ENCODE data around the gene C10orf71.

C10orf71 gene

DNA sequence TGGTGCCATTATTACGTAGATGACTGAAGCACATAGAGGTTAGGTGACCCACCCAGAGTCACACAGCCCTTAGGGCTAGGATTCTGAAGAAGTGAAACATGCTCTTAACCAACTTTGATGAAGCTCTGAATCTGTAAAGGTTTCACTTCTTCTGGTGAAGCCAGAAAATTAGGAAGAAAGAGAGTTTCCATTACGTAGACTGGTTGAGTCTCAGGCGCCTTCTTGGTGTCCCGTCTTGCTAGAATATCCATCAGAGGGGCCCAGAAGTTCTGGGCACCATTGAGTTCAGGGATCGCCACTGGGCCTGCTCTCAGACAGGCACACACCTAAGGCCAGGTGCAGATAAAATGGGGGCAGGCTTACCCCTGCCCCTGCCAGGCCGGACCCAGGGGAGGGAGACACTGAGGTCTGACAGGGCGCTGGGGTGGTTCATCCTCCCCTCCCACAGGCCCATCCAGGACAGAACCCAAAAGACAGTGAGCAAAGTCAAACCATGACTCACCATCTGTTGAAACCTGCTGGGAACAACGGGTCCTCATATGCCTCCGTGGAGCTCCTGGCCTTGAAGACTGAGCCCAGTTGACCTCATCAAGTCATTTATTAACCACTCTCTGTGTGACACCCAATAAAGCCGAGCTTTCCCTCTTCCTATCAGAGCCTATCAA is 63.8 kb downstream of the C10orf71 start:
- H3K9me3 Mint-ChIP-seq = no peaks in the 10 kb centered on the region
- H3K27ac Mint-ChIP-seq = no peak overlapping the region
- no peak for DNase-seq (ENCODE audit: low spot score)
- H3K4me3 Mint-ChIP-seq = no peak overlapping the region
- H3K27me3 Mint-ChIP-seq (ENCODE audit: low read depth) = peaks cover 2% of the 10 kb centered on the region
- no peaks in the 10 kb centered on the region for H3K4me1 Mint-ChIP-seq (ENCODE audit: low read depth)
- H3K36me3 Mint-ChIP-seq (ENCODE audit: low read depth) = no peaks in the 10 kb centered on the region

GRCh38 chr10:49363309-49364031 is 64.5 kb downstream of the C10orf71 start:
- Mint-ChIP-seq H3K27ac (no peak overlapping the region), H3K9me3 (no peaks in the 10 kb centered on the region), H3K27me3 (ENCODE audit: low read depth) (peaks cover 2% of the 10 kb centered on the region), H3K4me3 (no peak overlapping the region), H3K36me3 (ENCODE audit: low read depth) (no peaks in the 10 kb centered on the region), H3K4me1 (ENCODE audit: low read depth) (no peaks in the 10 kb centered on the region)
- no peak for DNase-seq (ENCODE audit: low spot score)

GRCh38 chr10:49364051-49364450 is 65.1 kb downstream of the C10orf71 start:
- no peaks in the 10 kb centered on the region for H3K36me3 Mint-ChIP-seq (ENCODE audit: low read depth)
- H3K9me3 Mint-ChIP-seq = no peaks in the 10 kb centered on the region
- no peak overlapping the region for H3K4me3 Mint-ChIP-seq
- no peak overlapping the region for H3K27ac Mint-ChIP-seq
- H3K27me3 Mint-ChIP-seq (ENCODE audit: low read depth) = peaks cover 2% of the 10 kb centered on the region
- H3K4me1 Mint-ChIP-seq (ENCODE audit: low read depth) = no peaks in the 10 kb centered on the region
- no peak for DNase-seq (ENCODE audit: low spot score)

DNA sequence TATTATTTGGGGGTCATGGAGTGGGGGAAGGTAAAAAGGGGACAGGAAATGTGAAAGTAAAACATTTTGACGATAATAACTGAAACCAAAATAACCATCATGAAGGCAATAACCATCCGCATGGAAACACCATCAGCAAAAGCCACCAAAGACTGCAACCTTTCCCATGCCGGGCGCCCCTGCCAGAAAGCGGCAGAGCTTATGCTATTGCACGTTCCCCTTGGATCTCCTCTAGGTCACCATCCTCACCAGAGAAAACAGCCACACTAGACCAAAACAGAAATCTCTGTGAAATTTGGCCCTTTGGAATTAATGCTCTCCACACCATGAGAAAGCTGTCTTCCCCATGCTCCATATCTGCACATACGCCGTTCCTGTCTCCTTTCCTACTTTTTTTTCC is 65.8 kb downstream of the C10orf71 start:
- H3K27me3 Mint-ChIP-seq (ENCODE audit: low read depth) = peaks cover 2% of the 10 kb centered on the region
- H3K4me3 Mint-ChIP-seq = no peak overlapping the region
- no peaks in the 10 kb centered on the region for H3K4me1 Mint-ChIP-seq (ENCODE audit: low read depth)
- no peak for DNase-seq (ENCODE audit: low spot score)
- H3K9me3 Mint-ChIP-seq = no peaks in the 10 kb centered on the region
- no peaks in the 10 kb centered on the region for H3K36me3 Mint-ChIP-seq (ENCODE audit: low read depth)
- H3K27ac Mint-ChIP-seq = no peak overlapping the region

GRCh38 chr10:49365275-49365674 is 66.3 kb downstream of the C10orf71 start:
- Mint-ChIP-seq H3K9me3 (no peaks in the 10 kb centered on the region), H3K27ac (no peak overlapping the region), H3K4me3 (no peak overlapping the region), H3K4me1 (ENCODE audit: low read depth) (no peaks in the 10 kb centered on the region), H3K27me3 (ENCODE audit: low read depth) (peaks cover 2% of the 10 kb centered on the region), H3K36me3 (ENCODE audit: low read depth) (no peaks in the 10 kb centered on the region)
- DNase-seq (ENCODE audit: low spot score) = no peak

- no peak for DNase-seq (ENCODE audit: low spot score)
- H3K27me3 Mint-ChIP-seq (ENCODE audit: low read depth) = peaks cover 2% of the 10 kb centered on the region
- no peak overlapping the region for H3K4me3 Mint-ChIP-seq
- no peaks in the 10 kb centered on the region for H3K9me3 Mint-ChIP-seq
- no peak overlapping the region for H3K27ac Mint-ChIP-seq
- no peaks in the 10 kb centered on the region for H3K4me1 Mint-ChIP-seq (ENCODE audit: low read depth)
- H3K36me3 Mint-ChIP-seq (ENCODE audit: low read depth) = no peaks in the 10 kb centered on the region
These were observed 66.9 kb downstream of the C10orf71 start for GRCh38 chr10:49365675-49366415.

DNA sequence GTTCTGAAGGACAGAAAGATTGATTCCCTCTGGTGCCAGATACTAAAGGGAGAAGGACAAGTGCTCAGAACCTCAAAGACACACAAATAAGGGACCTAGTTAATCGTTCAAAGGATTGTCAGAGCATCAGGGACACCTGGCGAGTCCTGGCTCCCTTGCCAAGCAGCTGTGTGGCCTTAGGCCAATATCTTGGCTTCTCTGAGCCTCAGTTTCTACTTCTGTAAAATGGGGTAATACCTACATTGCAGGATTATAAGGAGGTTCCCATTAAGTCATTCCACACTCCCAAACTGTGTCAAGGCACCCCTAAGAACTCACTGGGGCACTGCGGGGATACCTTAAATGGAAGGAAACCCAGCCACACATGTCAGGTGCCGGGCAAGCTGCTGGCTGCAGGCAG is 67.5 kb downstream of the C10orf71 start:
- Mint-ChIP-seq H3K27ac (no peak overlapping the region), H3K4me1 (ENCODE audit: low read depth) (no peaks in the 10 kb centered on the region), H3K36me3 (ENCODE audit: low read depth) (no peaks in the 10 kb centered on the region), H3K4me3 (no peak overlapping the region), H3K9me3 (no peaks in the 10 kb centered on the region), H3K27me3 (ENCODE audit: low read depth) (peaks cover 2% of the 10 kb centered on the region)
- no peak for DNase-seq (ENCODE audit: low spot score)

DNA sequence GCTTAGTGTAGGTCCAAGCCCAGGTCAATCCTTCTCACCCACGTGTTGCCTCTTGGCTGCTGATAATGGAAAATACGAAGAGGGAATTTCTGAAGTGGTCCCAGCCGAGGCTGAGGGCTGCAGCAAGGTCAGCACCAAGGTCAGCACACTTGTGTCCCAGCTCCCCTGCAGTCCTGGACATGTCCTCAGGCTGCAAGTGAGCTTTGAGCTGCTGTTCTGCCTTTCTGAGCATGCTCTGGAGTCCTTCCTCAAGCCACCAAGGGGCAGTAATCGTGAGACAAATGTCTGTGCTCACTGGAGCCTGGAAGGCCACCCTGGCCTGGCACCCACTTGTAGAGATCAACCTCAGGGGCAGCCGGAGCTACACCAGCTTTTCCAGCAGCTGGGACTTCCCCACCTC is 68.6 kb downstream of the C10orf71 start:
- no peaks in the 10 kb centered on the region for H3K36me3 Mint-ChIP-seq (ENCODE audit: low read depth)
- H3K4me3 Mint-ChIP-seq = no peak overlapping the region
- no peaks in the 10 kb centered on the region for H3K9me3 Mint-ChIP-seq
- no peak for DNase-seq (ENCODE audit: low spot score)
- H3K27me3 Mint-ChIP-seq (ENCODE audit: low read depth) = peaks cover 2% of the 10 kb centered on the region
- no peak overlapping the region for H3K27ac Mint-ChIP-seq
- no peaks in the 10 kb centered on the region for H3K4me1 Mint-ChIP-seq (ENCODE audit: low read depth)

- no peaks in the 10 kb centered on the region for H3K4me1 Mint-ChIP-seq (ENCODE audit: low read depth)
- H3K9me3 Mint-ChIP-seq = no peaks in the 10 kb centered on the region
- no peak overlapping the region for H3K27ac Mint-ChIP-seq
- H3K36me3 Mint-ChIP-seq (ENCODE audit: low read depth) = no peaks in the 10 kb centered on the region
- no peak overlapping the region for H3K4me3 Mint-ChIP-seq
- no peak for DNase-seq (ENCODE audit: low spot score)
- H3K27me3 Mint-ChIP-seq (ENCODE audit: low read depth) = peaks cover 2% of the 10 kb centered on the region
These were observed 69.3 kb downstream of the C10orf71 start for GRCh38 chr10:49368256-49368655.

- H3K27me3 Mint-ChIP-seq (ENCODE audit: low read depth) = peaks cover 4% of the 10 kb centered on the region
These were observed 70.5 kb downstream of the C10orf71 start for GRCh38 chr10:49369216-49370162.

GRCh38 chr10:49370326-49371100 is 71.5 kb downstream of the C10orf71 start:
- Mint-ChIP-seq H3K4me3 (no peak overlapping the region), H3K27ac (no peak overlapping the region), H3K9me3 (no peaks in the 10 kb centered on the region), H3K4me1 (ENCODE audit: low read depth) (no peaks in the 10 kb centered on the region), H3K36me3 (ENCODE audit: low read depth) (no peaks in the 10 kb centered on the region), H3K27me3 (ENCODE audit: low read depth) (peaks cover 4% of the 10 kb centered on the region)
- no peak for DNase-seq (ENCODE audit: low spot score)

More at GRCh38 chr10:49369216-49370162, 70.5 kb downstream of the C10orf71 start:
- H3K4me3 Mint-ChIP-seq = no peak overlapping the region
- no peak for DNase-seq (ENCODE audit: low spot score)
- no peaks in the 10 kb centered on the region for H3K4me1 Mint-ChIP-seq (ENCODE audit: low read depth)
- H3K9me3 Mint-ChIP-seq = no peaks in the 10 kb centered on the region
- H3K27ac Mint-ChIP-seq = no peak overlapping the region
- H3K36me3 Mint-ChIP-seq (ENCODE audit: low read depth) = no peaks in the 10 kb centered on the region

DNA sequence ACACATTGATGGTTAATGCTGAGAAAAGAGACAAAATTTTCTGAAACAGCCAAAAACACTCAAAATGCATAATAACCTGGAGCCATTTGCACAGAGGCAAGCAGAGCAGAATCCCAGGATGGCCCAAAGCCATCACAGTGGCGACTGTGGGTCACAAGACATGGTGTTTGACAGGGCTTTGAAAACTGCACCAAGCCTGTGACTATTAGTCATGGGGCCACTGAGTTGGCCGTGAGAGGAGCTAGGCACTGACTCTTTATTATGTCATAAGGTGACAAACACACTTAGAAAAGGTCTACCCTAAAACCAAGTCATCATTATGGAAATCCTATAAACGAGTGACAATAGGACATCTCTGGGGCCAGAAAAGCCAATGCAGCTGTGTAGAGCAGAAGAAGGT is 73.0 kb downstream of the C10orf71 start:
- Mint-ChIP-seq H3K36me3 (ENCODE audit: low read depth) (no peaks in the 10 kb centered on the region), H3K4me3 (no peak overlapping the region), H3K27ac (no peak overlapping the region), H3K27me3 (ENCODE audit: low read depth) (peaks cover 4% of the 10 kb centered on the region), H3K9me3 (no peaks in the 10 kb centered on the region), H3K4me1 (ENCODE audit: low read depth) (no peaks in the 10 kb centered on the region)
- no peak for DNase-seq (ENCODE audit: low spot score)

DNA sequence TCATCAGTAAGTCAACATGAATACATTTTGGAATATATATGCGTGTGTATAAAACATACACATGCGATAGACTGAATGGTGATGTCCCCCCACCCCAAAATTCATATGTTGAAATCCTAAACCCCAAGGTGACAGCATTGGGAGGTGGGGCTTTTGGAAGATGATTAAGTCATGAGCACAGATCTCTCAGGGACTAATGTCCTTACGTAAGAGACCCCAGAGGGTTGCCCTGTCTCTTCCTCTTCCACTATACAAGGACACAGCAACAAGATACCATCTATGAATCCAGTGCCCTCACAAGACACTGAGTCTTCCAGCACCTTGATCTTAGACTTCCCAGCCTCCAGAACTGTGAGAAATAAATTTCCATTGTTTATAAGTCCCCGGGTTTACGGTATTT is 74.4 kb downstream of the C10orf71 start:
- no peaks in the 10 kb centered on the region for H3K36me3 Mint-ChIP-seq (ENCODE audit: low read depth)
- no peak overlapping the region for H3K27ac Mint-ChIP-seq
- no peaks in the 10 kb centered on the region for H3K4me1 Mint-ChIP-seq (ENCODE audit: low read depth)
- no peaks in the 10 kb centered on the region for H3K9me3 Mint-ChIP-seq
- DNase-seq (ENCODE audit: low spot score) = no peak
- H3K27me3 Mint-ChIP-seq (ENCODE audit: low read depth) = peaks cover 4% of the 10 kb centered on the region
- no peak overlapping the region for H3K4me3 Mint-ChIP-seq
